Coronary artery (tissue), 2 donors: ENCODE measurements around the gene HAUS8.

Source experiments
- DNase-seq: peaks from one replicate; pipeline ENCODE4 v3.0.0-alpha.2; 2017; ENCODE audit warnings: low spot score
- H3K27ac ChIP-seq, 2 donors: fragments of 200-600 bp; sonication (generic); one replicate each; pipeline ENCODE4 v1.5.1; 2016 to 2019
- H3K4me3 ChIP-seq: fragments of 200-600 bp; sonication (generic); 2 replicates; pipeline ENCODE4 v1.5.1; 2016; ENCODE audit warnings: mild to moderate bottlenecking, moderate library complexity
- CTCF ChIP-seq: fragments of 200-600 bp; sonication (generic); IDR thresholded peaks from one replicate; pipeline ENCODE4 v1.5.1; 2019; ENCODE audit warnings: antibody characterized with exemption

The HAUS8 gene

GRCh38 chr19:17074634-17075034, 618 bp downstream of the HAUS8 start:
- peak overlapping the region; percentile 97 for H3K4me3 ChIP-seq
- peak overlapping the region; percentile 84 to 98 for H3K27ac ChIP-seq
- no peak for DNase-seq
- TF ChIP-seq CTCF, result no peak

- Histone ChIP-seq H3K4me3 (peak overlapping the region; percentile 97), H3K27ac (peak overlapping the region in 1 of 2 donors; percentile 98)
- DNase-seq, result no peak
- no peak for TF ChIP-seq CTCF
Observed at GRCh38 chr19:17073869-17074633, 1.2 kb downstream of the HAUS8 start.

GRCh38 chr19:17070912-17071311, 4.3 kb downstream of the HAUS8 start:
- no peak overlapping the region for H3K4me3 ChIP-seq
- H3K27ac ChIP-seq, result no peak overlapping the region
- no peak for TF ChIP-seq CTCF
- no peak for DNase-seq

- no peak overlapping the region for H3K4me3 ChIP-seq
- TF ChIP-seq CTCF, result no peak
- no peak for DNase-seq
- no peak overlapping the region for H3K27ac ChIP-seq
Observed at GRCh38 chr19:17070421-17070820, 4.8 kb downstream of the HAUS8 start.

- DNase-seq, result no peak
- TF ChIP-seq CTCF, result no peak
- no peak overlapping the region for H3K27ac ChIP-seq
- no peak overlapping the region for H3K4me3 ChIP-seq
Observed at GRCh38 chr19:17069193-17069592, 6.1 kb downstream of the HAUS8 start.

- Histone ChIP-seq H3K27ac (no peak overlapping the region), H3K4me3 (no peak overlapping the region)
- TF ChIP-seq CTCF, result no peak
- no peak for DNase-seq
Observed at GRCh38 chr19:17063428-17063827, 11.8 kb downstream of the HAUS8 start.

- no peak for DNase-seq
- Histone ChIP-seq H3K4me3 (no peak overlapping the region), H3K27ac (no peak overlapping the region)
- TF ChIP-seq CTCF, result no peak
Observed at GRCh38 chr19:17061691-17062090, 13.6 kb downstream of the HAUS8 start.
